Endothelial cell of umbilical vein (primary cell): ENCODE measurements around the gene CUTA. TPM values are rescaled to one million over a fixed set of nuclear protein-coding genes. Genes with fewer than 3 reads are reported as not detected.

ENCODE experiments used
- BruUV-seq: library from RNA; stranded (reverse); fragments of 400-500 nt; replicated peaks from 2 replicates; lab custom pipeline; 2021; lab: Mats Ljungman, UMichigan
- CTCF ChIA-PET: fragments of 300-600, 350-600 bp; sonication (Branson Sonifier 250); formaldehyde crosslinking; loops from one replicate; lab custom pipeline; 2021; ENCODE audit warnings: antibody characterized with exemption, inconsistent platforms; lab: Charles Lee
- POLR2A ChIA-PET: fragments of 300-600, 350-600 bp; sonication (Branson Sonifier 250); formaldehyde crosslinking; loops from one replicate; lab custom pipeline; 2021; ENCODE audit warnings: antibody characterized with exemption, inconsistent platforms; lab: Charles Lee
- DNase-seq: peaks from one replicate; pipeline ENCODE4 v3.0.0-alpha.2; 2011; ENCODE audit warnings: low read depth, low spot score
- FAIRE-seq: peaks from 2 replicates; lab custom pipeline; 2011; peaks lifted over from hg19 to GRCh38; lab: Jason Lieb, UNC
- H2AFZ ChIP-seq: 2 replicates; pipeline ENCODE4 v1.6.0; 2012; ENCODE audit warnings: low read depth, low read length, control low read depth, inconsistent platforms
- H3K27ac ChIP-seq: 2 replicates; pipeline ENCODE4 v1.5.1; 2011; ENCODE audit warnings: low read depth, mild to moderate bottlenecking, control low read depth, low read length, moderate library complexity; ENCODE audit not compliant: insufficient read depth
- H3K27me3 ChIP-seq, 2 experiments: 2 replicates each; pipeline versions ENCODE4 v1.6.0 to v1.6.1; 2011; ENCODE audit warnings: low read length in 2 of 2, mixed read lengths in 1 of 2; ENCODE audit not compliant: control insufficient read depth in 2 of 2, insufficient read depth in 2 of 2
- H3K36me3 ChIP-seq, 2 experiments: 2 replicates in 1 of 2; 3 replicates in 1 of 2; pipeline ENCODE4 v1.5.1; 2011; ENCODE audit warnings: low read length in 2 of 2, mild to moderate bottlenecking in 1 of 2, moderate library complexity in 1 of 2; ENCODE audit not compliant: control insufficient read depth in 2 of 2, insufficient read depth in 2 of 2; ENCODE audit errors: extremely low read depth in 1 of 2
- H3K4me1 ChIP-seq: 3 replicates; pipeline ENCODE4 v1.5.1; 2011; ENCODE audit warnings: mild to moderate bottlenecking, low read length; ENCODE audit not compliant: control insufficient read depth, insufficient read depth; ENCODE audit errors: extremely low read depth
- H3K4me2 ChIP-seq: 2 replicates; pipeline ENCODE4 v1.6.1; 2011; ENCODE audit warnings: low read length, control low read depth, mixed read lengths; ENCODE audit not compliant: insufficient read depth
- H3K4me3 ChIP-seq, 3 experiments: fragments of 200-600 bp in 1 of 3; sonication (generic), shearing (Covaris generic) in 1 of 3; replicated peaks in 1 of 3; 2 replicates each; pipeline ENCODE4 v1.5.1; 2011 to 2016; ENCODE audit warnings: control low read depth in 3 of 3, low read length in 3 of 3, mild to moderate bottlenecking in 2 of 3, inconsistent platforms in 1 of 3, low read depth in 1 of 3, moderate library complexity in 1 of 3; ENCODE audit not compliant: insufficient read depth in 1 of 3
- H3K79me2 ChIP-seq: 2 replicates; pipeline ENCODE4 v1.6.0; 2012; ENCODE audit warnings: low read length, inconsistent platforms; ENCODE audit not compliant: control insufficient read depth, insufficient read depth
- H3K9ac ChIP-seq: replicated peaks from 2 replicates; pipeline ENCODE3; 2011; ENCODE audit warnings: low read length, control low read depth; ENCODE audit not compliant: insufficient read depth; ENCODE audit errors: extremely low read depth
- H3K9me1 ChIP-seq: replicated peaks from 3 replicates; pipeline ENCODE4 v1.6.0; 2011; ENCODE audit warnings: mild to moderate bottlenecking, low read length; ENCODE audit not compliant: control insufficient read depth, insufficient read depth; ENCODE audit errors: extremely low read depth
- H3K9me3 ChIP-seq: replicated peaks from 2 replicates; pipeline ENCODE4 v1.5.1; 2012; ENCODE audit warnings: low read length, inconsistent platforms; ENCODE audit not compliant: control insufficient read depth, insufficient read depth
- H4K20me1 ChIP-seq: replicated peaks from 2 replicates; pipeline ENCODE3; 2011; ENCODE audit warnings: mild to moderate bottlenecking, low read length; ENCODE audit not compliant: control insufficient read depth, insufficient read depth; ENCODE audit errors: extremely low read depth
- EZH2 ChIP-seq: IDR thresholded peaks from 2 replicates; pipeline ENCODE4 v1.6.1; 2012; ENCODE audit warnings: borderline replicate concordance, low read depth, mild to moderate bottlenecking, moderate library complexity, low read length, inconsistent platforms; ENCODE audit not compliant: severe bottlenecking
- FOS ChIP-seq: IDR thresholded peaks from 2 replicates; pipeline ENCODE4 v1.6.1; 2011; ENCODE audit warnings: mild to moderate bottlenecking, low read length, moderate library complexity, borderline replicate concordance; ENCODE audit not compliant: insufficient read depth
- GATA2 ChIP-seq: IDR thresholded peaks from 2 replicates; pipeline ENCODE4 v1.7.0; 2011; ENCODE audit warnings: low read depth, mild to moderate bottlenecking, moderate library complexity, mixed read lengths, low read length; ENCODE audit not compliant: insufficient read length, insufficient read depth
- JUN ChIP-seq: IDR thresholded peaks from 2 replicates; pipeline ENCODE4 v1.6.1; 2011; ENCODE audit warnings: borderline replicate concordance, low read depth; ENCODE audit not compliant: insufficient read length, insufficient read depth
- MYC ChIP-seq: IDR thresholded peaks from one replicate; pipeline ENCODE4 v1.6.1; 2011; ENCODE audit warnings: mild to moderate bottlenecking, low read depth, low read length
- POLR2A ChIP-seq: IDR thresholded peaks from 2 replicates; pipeline ENCODE4 v1.6.1; 2012; ENCODE audit warnings: low read depth, mild to moderate bottlenecking, control low read depth, low read length
- POLR2AphosphoS5 ChIP-seq: IDR thresholded peaks from 2 replicates; pipeline ENCODE4 v1.6.1; 2012; ENCODE audit warnings: low read depth, mild to moderate bottlenecking, control low read depth, low read length, moderate library complexity; ENCODE audit not compliant: insufficient read depth
- dilution Hi-C: fragments of 300-500 bp; cut with MboI; formaldehyde crosslinking; loops from one replicate; pipeline ENCODE4 v1.15.0; 2019; ENCODE audit warnings: low sequenced_read_pairs; ENCODE audit not compliant: extremely low pct_ligation_motif_present
- intact Hi-C: fragments of 100-400 bp; cut with micrococcal nuclease; formaldehyde crosslinking; loops from one replicate; pipeline ENCODE4 v1.10.0; 2022
- polyA plus RNA-seq, 4 experiments: library from polyadenylated mRNA; depleted of rRNA in 3 of 4; stranded (reverse) in 3 of 4; unstranded in 1 of 4; fragments of >200 nt; gene quantifications; 2 replicates each; pipeline versions ENCODE4 v1.2.1 to v1.2.3, GENCODE V29; 2011 to 2012; ENCODE audit warnings: missing spikeins in 1 of 4
- total RNA-seq: library from RNA; stranded (reverse); gene quantifications from 2 replicates; pipeline ENCODE4 v1.2.3, GENCODE V29; 2021
- TF ChIP-seq, protein P1 (sequence below), 2 donors: IDR thresholded peaks; 1 replicate in 1 of 2; 2 replicates in 1 of 2; pipeline ENCODE4 v1.5.1; 2011; ENCODE audit warnings: low read length in 2 of 2, mild to moderate bottlenecking in 2 of 2, moderate library complexity in 2 of 2, control low read depth in 1 of 2, inconsistent platforms in 1 of 2, low read depth in 1 of 2; ENCODE audit not compliant: insufficient read depth in 1 of 2; ENCODE audit errors: extremely low read depth in 1 of 2
- TF ChIP-seq, protein P2 (sequence below): IDR thresholded peaks from 2 replicates; pipeline ENCODE4 v1.6.1; 2011; ENCODE audit not compliant: insufficient read depth, insufficient read length

Gene CUTA
- total and polyA plus RNA-seq, 2 donors (not counting 3 experiments of a cell fraction or from before 2014, with no cell fraction given) = 133 to 202 TPM

DNA sequence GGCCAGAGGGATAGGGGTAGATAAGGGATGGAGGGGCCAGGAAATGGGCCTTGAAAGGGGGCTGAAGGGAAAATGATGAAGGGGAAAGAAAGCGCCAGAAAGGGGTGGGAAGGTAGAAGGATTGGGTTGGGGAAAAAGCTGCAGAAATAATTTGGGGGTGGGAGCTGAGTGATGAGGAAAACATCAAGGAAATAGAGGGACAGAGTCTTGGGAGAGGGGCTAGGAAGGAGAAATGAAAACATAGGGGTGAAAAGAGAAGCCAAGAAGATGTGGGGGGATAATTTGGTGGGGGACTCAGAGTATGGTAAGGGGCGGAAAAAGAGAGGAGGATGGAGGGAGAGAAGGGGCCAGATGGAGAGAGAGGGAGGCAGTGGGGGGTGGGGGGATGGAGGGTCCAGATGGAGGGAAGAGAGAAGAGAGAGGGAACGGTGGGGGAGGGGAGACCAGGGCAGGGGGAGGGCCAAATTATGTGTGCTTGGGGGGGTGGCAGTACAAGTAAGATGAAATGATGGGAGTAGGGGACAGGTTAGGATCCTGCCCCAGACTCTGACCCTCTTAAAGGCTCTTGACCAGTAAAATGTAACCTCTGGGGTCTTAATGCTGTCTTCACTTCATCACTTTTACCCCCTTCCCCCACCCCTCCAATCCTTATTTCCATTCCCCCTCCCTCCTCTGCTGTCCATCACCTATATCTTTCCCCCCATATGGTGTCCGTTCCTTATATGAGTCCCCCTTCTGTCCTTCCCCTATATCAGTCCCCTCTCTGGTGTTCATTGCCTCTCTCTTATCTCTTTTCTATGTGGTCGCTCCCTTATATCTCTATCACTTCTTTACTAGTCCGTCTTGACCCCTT lies 2.8 kb upstream of the CUTA start:
- H2AFZ ChIP-seq = no peak overlapping the region
- H3K27ac ChIP-seq = no peak overlapping the region
- H3K27me3 ChIP-seq = peaks cover 16% of the 10 kb centered on the region in 2 experiments
- ChIA-PET POLR2A (no interaction called here), CTCF (no interaction called here)
- BruUV-seq = no TSS peak
- peaks cover 11% of the 10 kb centered on the region for H3K79me2 ChIP-seq
- no peak overlapping the region for H3K9ac ChIP-seq
- H4K20me1 ChIP-seq = no peaks in the 10 kb centered on the region
- H3K9me1 ChIP-seq = no peaks in the 10 kb centered on the region
- dilution Hi-C loops (no loop called here), intact Hi-C loops (no loop called here)
- H3K4me3 ChIP-seq = no peak overlapping the region
- H3K4me2 ChIP-seq = no peak overlapping the region
- FAIRE-seq (no peak), DNase-seq (no peak)
- H3K4me1 ChIP-seq = peaks cover 28% of the 10 kb centered on the region
- TF ChIP-seq MYC (no peak), FOS (no peak), POLR2AphosphoS5 (no peak), POLR2A (no peak), EZH2 (no peak), GATA2 (no peak), JUN (no peak)
- TF ChIP-seq, protein P1, sequence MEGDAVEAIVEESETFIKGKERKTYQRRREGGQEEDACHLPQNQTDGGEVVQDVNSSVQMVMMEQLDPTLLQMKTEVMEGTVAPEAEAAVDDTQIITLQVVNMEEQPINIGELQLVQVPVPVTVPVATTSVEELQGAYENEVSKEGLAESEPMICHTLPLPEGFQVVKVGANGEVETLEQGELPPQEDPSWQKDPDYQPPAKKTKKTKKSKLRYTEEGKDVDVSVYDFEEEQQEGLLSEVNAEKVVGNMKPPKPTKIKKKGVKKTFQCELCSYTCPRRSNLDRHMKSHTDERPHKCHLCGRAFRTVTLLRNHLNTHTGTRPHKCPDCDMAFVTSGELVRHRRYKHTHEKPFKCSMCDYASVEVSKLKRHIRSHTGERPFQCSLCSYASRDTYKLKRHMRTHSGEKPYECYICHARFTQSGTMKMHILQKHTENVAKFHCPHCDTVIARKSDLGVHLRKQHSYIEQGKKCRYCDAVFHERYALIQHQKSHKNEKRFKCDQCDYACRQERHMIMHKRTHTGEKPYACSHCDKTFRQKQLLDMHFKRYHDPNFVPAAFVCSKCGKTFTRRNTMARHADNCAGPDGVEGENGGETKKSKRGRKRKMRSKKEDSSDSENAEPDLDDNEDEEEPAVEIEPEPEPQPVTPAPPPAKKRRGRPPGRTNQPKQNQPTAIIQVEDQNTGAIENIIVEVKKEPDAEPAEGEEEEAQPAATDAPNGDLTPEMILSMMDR (IDR thresholded peaks at IDR 0.05; ENCODE audit: extremely low read depth in 1 of 2, insufficient read depth in 1 of 2, low read depth in 1 of 2, low read length in 2 of 2) = no peak
- TF ChIP-seq, protein P2, sequence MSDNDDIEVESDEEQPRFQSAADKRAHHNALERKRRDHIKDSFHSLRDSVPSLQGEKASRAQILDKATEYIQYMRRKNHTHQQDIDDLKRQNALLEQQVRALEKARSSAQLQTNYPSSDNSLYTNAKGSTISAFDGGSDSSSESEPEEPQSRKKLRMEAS = no peak
- no peaks in the 10 kb centered on the region for H3K9me3 ChIP-seq
- no peaks in the 10 kb centered on the region for H3K36me3 ChIP-seq
